Small intestine (tissue), 7 donors: ENCODE results near the gene DGKA. TPM values are rescaled to one million over a fixed set of nuclear protein-coding genes. Genes with fewer than 3 reads are reported as not detected.
"Not testable (repeated sequence)": the region's sequence is repeated elsewhere in the genome, so short reads cannot be mapped to it uniquely, and the experiment has no call there.

ENCODE experiments used
- DNase-seq, 2 donors: peaks; one replicate each; pipeline versions ENCODE4 v3.0.0 to v3.0.0-alpha.2; 2013
- FAIRE-seq: peaks from 2 replicates; lab custom pipeline; 2012; peaks lifted over from hg19 to GRCh38; lab: Jason Lieb, UNC
- H3K27ac ChIP-seq, 3 donors: one replicate each; pipeline ENCODE4 v1.5.1; 2013; ENCODE audit warnings: low read length in 2 of 3, mild to moderate bottlenecking in 2 of 3, control low read depth in 1 of 3, inconsistent platforms in 1 of 3, low read depth in 1 of 3, moderate library complexity in 1 of 3
- H3K27me3 ChIP-seq, 3 donors: one replicate each; pipeline ENCODE4 v1.6.1; 2013; ENCODE audit warnings: low read length in 3 of 3, inconsistent platforms in 1 of 3; ENCODE audit not compliant: control insufficient read depth in 3 of 3, insufficient read depth in 3 of 3
- H3K36me3 ChIP-seq, 3 donors: one replicate each; pipeline ENCODE4 v1.6.1; 2013; ENCODE audit warnings: low read length in 3 of 3, inconsistent platforms in 1 of 3, low read depth in 1 of 3, mild to moderate bottlenecking in 1 of 3, moderate library complexity in 1 of 3; ENCODE audit not compliant: control insufficient read depth in 3 of 3, insufficient read depth in 2 of 3
- H3K4me1 ChIP-seq, 3 donors: one replicate each; pipeline ENCODE4 v1.6.1; 2013; ENCODE audit warnings: low read length in 2 of 3, inconsistent platforms in 1 of 3, low read depth in 1 of 3, mild to moderate bottlenecking in 1 of 3, moderate library complexity in 1 of 3; ENCODE audit not compliant: control insufficient read depth in 3 of 3, insufficient read depth in 2 of 3
- H3K4me3 ChIP-seq, 3 donors: one replicate each; pipeline ENCODE4 v1.5.1; 2013; ENCODE audit warnings: low read length in 3 of 3, control low read depth in 1 of 3, inconsistent platforms in 1 of 3, low read depth in 1 of 3, mild to moderate bottlenecking in 1 of 3, moderate library complexity in 1 of 3
- H3K9me3 ChIP-seq, 2 donors: one replicate each; pipeline ENCODE4 v1.6.1; 2013; ENCODE audit warnings: low read depth in 1 of 2, low read length in 1 of 2; ENCODE audit not compliant: control insufficient read depth in 2 of 2, insufficient read depth in 1 of 2
- whole genome bisulfite sequencing, 3 donors: extraction: QIAGEN DNeasy Blood & Tissue Kit; methylation state at CpG; one replicate each; pipeline ENCODE4 v1.1.7; 2013; 5-methylcytosine and 5-hydroxymethylcytosine counted together
- polyA plus RNA-seq, 4 donors: library from polyadenylated mRNA; stranded (reverse) in 3 of 4; unstranded in 1 of 4; fragments of 200-250 nt in 3 of 4; fragments of 120-200 nt in 1 of 4; gene quantifications; one replicate each; pipeline versions ENCODE4 v1.2.1 to v1.2.3, GENCODE V29; 2013
- donor health status: healthy with polysubstance abuse.
- donor health status: control.
- donor health status: control.
- donor health status: Bipolar disorder and iron deficiency.
- donor health status: healthy.

DGKA gene
- polyA plus RNA-seq, 4 donors, result 14.4 to 386 (median 180) TPM

- 43 to 62% (median 53%) methylated on average over 8 of the region's 8 CpGs for WGBS, 3 donors
- FAIRE-seq, result no peak
- no peaks in the 10 kb centered on the region for H3K27me3 ChIP-seq
- peak in 1 of 2 donors; percentile 21 for DNase-seq
- peaks cover 0 to 8% (median 2%) of the 10 kb centered on the region in 3 donors for H3K36me3 ChIP-seq
- no peak overlapping the region for H3K4me3 ChIP-seq
- H3K9me3 ChIP-seq, result no peaks in the 10 kb centered on the region
- H3K4me1 ChIP-seq, result no peaks in the 10 kb centered on the region
- H3K27ac ChIP-seq, result no peak overlapping the region
Measured at GRCh38 chr12:55908726-55909512, 22.0 kb upstream of the DGKA start.

GRCh38 chr12:55909513-55909884, 21.5 kb upstream of the DGKA start:
- FAIRE-seq (no peak), DNase-seq (no peak)
- H3K27ac ChIP-seq, result no peak overlapping the region
- H3K4me3 ChIP-seq, result no peak overlapping the region
- H3K36me3 ChIP-seq, result peaks cover 0 to 8% (median 6%) of the 10 kb centered on the region in 3 donors
- H3K27me3 ChIP-seq, result no peaks in the 10 kb centered on the region
- H3K4me1 ChIP-seq, result peaks cover 0 to 1% (median 0%) of the 10 kb centered on the region in 3 donors
- 10 to 60% (median 37%) methylated on average over 2 of the region's 2 CpGs for WGBS, 3 donors
- H3K9me3 ChIP-seq, result no peaks in the 10 kb centered on the region

DNA sequence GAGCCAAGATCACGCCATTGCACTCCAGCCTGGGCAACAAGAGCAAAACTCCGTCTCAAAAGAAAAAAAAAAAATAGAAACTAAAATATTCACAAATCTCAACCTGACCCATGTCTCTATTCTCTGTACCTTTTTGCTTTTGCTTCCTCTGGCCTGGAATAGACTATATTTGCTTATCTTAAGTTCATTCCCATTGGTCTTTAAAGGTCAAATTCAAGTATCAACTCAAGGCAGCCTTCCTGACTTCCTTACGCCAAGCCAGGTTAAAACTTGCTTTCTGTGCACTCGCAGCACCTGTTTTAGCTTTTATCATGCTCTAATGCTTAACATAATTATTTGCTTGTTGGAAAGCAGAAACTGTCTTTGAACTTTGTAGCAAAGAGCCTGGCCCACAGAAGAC, 18.1 kb upstream of the DGKA start:
- peaks cover 0 to 5% (median 0%) of the 10 kb centered on the region in 3 donors for H3K4me1 ChIP-seq
- DNase-seq, result no peak
- H3K9me3 ChIP-seq, result no peaks in the 10 kb centered on the region
- H3K36me3 ChIP-seq, result peaks cover 0 to 20% (median 6%) of the 10 kb centered on the region in 3 donors
- no peak overlapping the region for H3K27ac ChIP-seq
- no peaks in the 10 kb centered on the region for H3K27me3 ChIP-seq
- no peak overlapping the region for H3K4me3 ChIP-seq
- WGBS, 3 donors, result 82 to 92% (median 87%) methylated on average over 4 of the region's 4 CpGs
- FAIRE-seq, result no peak

DNA sequence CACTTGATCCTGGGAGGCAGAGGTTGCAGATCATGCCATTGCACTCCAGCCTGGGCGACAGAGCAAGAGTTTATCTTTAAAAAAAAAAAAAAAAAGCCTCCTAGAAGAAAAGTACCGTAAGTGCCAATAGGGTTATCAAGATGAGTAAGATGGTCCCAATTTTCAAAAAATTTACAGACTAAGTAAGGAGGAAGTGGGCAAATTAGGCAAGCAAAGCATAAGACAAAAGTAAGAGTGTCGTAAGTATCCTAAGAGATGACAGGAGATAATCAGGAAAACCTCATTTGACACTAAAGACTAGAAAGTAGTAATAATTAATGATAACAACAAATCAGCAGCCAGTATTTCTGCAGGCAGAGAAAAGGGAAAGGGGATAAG, 15.5 kb upstream of the DGKA start:
- Histone ChIP-seq H3K4me1 (peaks cover 0 to 5% (median 0%) of the 10 kb centered on the region in 3 donors), H3K36me3 (peaks cover 0 to 26% (median 6%) of the 10 kb centered on the region in 3 donors), H3K4me3 (no peak overlapping the region), H3K9me3 (no peaks in the 10 kb centered on the region), H3K27ac (no peak overlapping the region), H3K27me3 (no peaks in the 10 kb centered on the region)
- FAIRE-seq (no peak), DNase-seq (no peak)
- WGBS, 3 donors, result 67 to 74% (median 73%) methylated on average over 3 of the region's 3 CpGs

GRCh38 chr12:55919032-55919431, 11.9 kb upstream of the DGKA start:
- not testable (repeated sequence) for FAIRE-seq, H3K4me3 ChIP-seq, H3K27me3 ChIP-seq, H3K27ac ChIP-seq, H3K9me3 ChIP-seq, H3K4me1 ChIP-seq
- H3K36me3 ChIP-seq, result peaks cover 0 to 26% (median 4%) of the 10 kb centered on the region in 3 donors
- DNase-seq, result peak in 1 of 2 donors; percentile 46
- 82 to 86% (median 84%) methylated on average over 3 of the region's 3 CpGs for WGBS, 3 donors

- FAIRE-seq (no peak), DNase-seq (no peak)
- 89 to 94% (median 91%) methylated on average over 3 of the region's 3 CpGs for whole genome bisulfite sequencing, 3 donors
- Histone ChIP-seq H3K4me3 (no peak overlapping the region), H3K4me1 (peaks cover 0 to 8% (median 3%) of the 10 kb centered on the region in 3 donors), H3K27ac (no peak overlapping the region), H3K9me3 (no peaks in the 10 kb centered on the region), H3K27me3 (no peaks in the 10 kb centered on the region), H3K36me3 (peaks cover 0 to 17% (median 1%) of the 10 kb centered on the region in 3 donors)
Measured at GRCh38 chr12:55922126-55922525, 8.8 kb upstream of the DGKA start.

DNA sequence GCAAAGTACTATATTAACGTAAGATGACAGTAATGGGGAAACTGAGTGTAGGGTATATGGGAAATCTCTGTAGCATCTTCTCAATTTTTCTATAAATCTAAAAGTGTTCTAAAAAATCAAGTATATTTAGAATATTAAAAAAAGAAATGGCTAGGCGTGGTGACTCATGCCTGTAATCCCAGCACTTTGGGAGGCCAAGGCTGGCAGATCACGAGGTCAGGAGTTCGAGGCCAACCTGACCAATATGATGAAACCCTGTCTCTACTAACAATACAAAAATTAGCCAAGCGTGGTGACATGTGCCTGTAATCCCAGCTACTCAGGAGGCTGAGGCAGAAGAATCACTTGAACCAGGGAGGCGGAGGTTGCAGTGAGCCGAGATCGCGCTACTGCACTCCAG, 7.3 kb upstream of the DGKA start:
- not testable (repeated sequence) for H3K4me3 ChIP-seq, H3K27ac ChIP-seq, FAIRE-seq, H3K27me3 ChIP-seq, DNase-seq, H3K9me3 ChIP-seq
- H3K36me3 ChIP-seq, result peaks cover 0 to 14% (median 1%) of the 10 kb centered on the region in 3 donors
- peaks cover 0 to 15% (median 3%) of the 10 kb centered on the region in 3 donors for H3K4me1 ChIP-seq
- 95 to 98% (median 97%) methylated on average over 9 of the region's 9 CpGs for WGBS, 3 donors

- FAIRE-seq, result no peak
- peaks cover 0 to 5% (median 1%) of the 10 kb centered on the region in 3 donors for H3K36me3 ChIP-seq
- DNase-seq, result no peak
- no peak overlapping the region for H3K27ac ChIP-seq
- no peaks in the 10 kb centered on the region for H3K9me3 ChIP-seq
- H3K4me1 ChIP-seq, result peaks cover 3 to 28% (median 4%) of the 10 kb centered on the region in 3 donors
- H3K4me3 ChIP-seq, result no peak overlapping the region
- H3K27me3 ChIP-seq, result no peaks in the 10 kb centered on the region
- WGBS, 3 donors, result 84 to 88% (median 86%) methylated on average over 4 of the region's 4 CpGs
Measured at GRCh38 chr12:55925371-55925770, 5.6 kb upstream of the DGKA start.
